HG03135 (cell line): Measurements from ENCODE around the gene AGBL3.

Experiments
- ATAC-seq: cut with Tn5 transposase; IDR thresholded peaks from one replicate; pipeline ENCODE4 v1.9.1; 2021; ENCODE audit warnings: mild to moderate bottlenecking, moderate library complexity; ENCODE audit not compliant: unreplicated experiment

The AGBL3 gene

DNA sequence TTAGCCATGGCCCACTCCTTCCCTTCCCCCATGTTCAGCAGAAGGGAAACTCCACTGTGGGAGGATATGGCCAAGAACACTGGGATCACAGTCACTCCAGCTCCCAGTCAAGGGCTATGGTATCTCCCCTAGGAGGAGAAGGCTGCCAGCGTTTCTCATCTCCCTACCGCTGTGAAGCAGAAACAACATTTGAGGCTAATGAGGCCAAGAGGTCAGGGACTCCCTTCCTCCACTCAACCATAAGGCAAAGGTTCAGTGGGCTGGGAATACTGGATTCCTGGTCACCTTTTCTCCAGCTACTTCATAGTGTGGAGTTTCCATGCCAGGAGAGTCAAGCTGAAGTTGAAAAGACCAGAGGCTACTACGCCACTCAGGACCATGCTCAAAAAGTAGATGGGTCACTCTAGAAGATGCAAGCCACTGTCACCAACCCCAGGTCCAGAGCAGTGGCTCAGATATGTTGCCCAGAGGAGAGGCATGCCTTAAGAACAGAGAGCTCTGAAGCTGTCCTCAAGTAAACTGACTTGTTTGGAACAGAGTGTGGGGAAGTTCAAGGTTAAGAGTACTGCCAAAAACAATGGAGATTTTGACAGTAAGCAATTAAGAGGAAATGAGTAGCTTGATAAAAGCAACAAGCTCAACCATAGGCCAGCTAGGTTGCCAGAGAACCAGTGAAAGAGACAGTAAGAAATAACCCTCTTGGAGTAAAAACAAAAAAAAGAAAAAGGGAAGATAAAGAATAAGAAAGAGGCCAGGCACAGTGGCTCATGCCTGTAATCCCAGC is 157.8 kb downstream of the AGBL3 start:
- ATAC-seq, result no peak

DNA sequence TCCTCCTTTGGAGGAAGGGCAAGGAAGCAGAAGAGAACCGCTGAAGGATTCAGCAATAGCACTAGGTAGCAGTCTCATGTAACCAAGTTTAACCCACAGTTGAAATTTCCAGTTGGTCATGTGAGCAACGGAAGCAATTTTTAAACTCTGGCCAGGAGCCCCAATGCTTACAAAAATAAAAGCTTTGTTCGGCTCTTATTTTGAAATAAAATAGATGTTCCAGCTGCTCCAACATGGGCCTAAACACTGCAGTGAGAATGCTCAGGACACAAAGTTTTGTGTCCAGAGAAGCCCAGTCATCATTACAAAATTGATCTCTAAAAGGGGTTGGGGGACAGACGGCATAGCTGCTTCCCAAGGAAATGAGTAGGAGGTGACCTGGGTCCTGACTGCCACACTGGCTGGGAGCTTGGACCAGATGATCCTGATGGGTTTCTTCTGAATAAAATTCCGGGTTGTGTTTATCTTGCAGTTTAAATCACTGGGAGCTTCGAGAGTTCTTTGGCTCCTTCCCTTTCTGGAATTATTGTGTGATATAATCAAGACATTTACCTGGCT is 161.1 kb downstream of the AGBL3 start:
- ATAC-seq, result peak; percentile 20

DNA sequence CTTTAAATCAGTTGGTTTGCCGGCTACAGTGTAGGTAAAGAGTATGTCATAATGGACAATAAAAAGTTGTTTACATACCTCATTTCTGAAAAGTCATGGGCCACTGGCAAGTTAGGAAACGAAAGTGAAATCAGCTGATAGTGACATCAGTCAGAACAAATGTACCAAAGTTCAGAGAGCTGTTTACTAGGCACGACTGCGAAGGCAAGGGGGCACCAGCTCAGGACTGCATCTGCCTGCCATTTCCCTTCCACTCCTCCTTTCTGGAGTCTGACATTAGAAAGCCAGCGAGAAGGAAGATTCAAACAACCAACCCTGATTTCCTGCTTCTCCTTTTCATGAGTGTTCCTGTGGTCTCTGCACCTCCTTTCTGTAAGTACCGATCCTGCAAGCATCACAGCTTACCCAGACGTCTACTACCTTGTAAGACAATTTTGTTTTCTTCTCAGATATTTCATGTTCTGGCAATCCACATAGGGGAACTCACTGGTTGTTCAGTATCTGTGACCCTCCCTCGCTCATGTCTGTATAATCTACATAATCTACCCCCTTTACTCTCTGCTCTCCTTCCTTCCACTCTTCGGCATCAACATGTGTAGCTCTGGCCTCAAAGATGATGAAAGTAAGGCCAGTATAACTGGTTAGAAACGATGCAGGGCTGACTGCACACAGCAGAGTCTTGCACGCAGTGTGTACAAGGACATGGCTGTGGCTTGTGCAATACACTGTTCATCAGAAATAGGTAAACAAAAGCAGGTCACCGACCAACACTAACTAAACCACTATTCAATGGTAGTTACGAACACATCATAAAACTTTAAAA is 161.8 kb downstream of the AGBL3 start, which contains the start of gene TMEM140:
Gene TMEM140 (plus strand): TSS at position 174 of the 823 bp plus-strand sequence. CDS start 16,370 bp downstream, outside the sequence.
- peak; percentile 72 for ATAC-seq

GRCh38 chr7:135150072-135150782 is 163.9 kb downstream of the AGBL3 start:
- ATAC-seq, result no peak

DNA sequence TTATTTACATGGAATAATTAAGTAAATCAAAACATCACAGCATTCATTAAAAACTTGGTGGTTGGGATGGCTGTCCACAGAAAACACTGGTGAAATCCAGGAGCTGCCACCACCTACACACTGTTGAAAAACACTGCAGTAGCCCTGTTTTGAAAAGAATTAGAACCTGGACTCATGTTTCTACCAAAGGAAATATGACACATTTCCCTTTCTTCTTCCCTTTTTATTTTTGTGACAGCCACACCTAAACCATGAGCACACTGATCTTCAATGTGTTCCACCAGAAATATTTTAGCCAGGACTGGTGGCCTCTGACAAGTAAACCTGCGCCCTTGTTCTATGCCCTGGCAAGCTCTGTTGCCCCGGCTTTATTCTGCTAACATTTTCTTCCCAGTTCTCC is 164.8 kb downstream of the AGBL3 start:
- ATAC-seq, result no peak

GRCh38 chr7:135151533-135151932 is 165.2 kb downstream of the AGBL3 start:
- no peak for ATAC-seq

DNA sequence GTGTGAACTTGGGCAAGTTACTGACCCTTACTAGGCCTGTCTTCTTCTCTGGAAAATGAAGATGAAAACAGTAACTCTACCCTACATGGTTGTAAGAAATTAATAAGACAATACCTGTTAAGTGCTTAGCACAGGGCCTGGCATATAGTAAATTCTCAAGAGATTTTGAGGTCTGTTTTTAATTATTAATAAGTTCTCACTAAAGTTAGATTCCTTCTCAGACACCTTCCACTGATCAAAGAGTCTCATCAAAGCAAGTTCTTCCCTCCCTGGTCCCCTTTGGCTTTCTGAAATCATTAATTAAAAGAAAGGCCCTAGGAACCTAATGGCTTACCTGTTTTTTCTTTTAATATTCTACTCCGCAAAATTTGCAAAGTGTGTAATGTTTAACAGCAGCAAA is 166.1 kb downstream of the AGBL3 start:
- ATAC-seq, result no peak

DNA sequence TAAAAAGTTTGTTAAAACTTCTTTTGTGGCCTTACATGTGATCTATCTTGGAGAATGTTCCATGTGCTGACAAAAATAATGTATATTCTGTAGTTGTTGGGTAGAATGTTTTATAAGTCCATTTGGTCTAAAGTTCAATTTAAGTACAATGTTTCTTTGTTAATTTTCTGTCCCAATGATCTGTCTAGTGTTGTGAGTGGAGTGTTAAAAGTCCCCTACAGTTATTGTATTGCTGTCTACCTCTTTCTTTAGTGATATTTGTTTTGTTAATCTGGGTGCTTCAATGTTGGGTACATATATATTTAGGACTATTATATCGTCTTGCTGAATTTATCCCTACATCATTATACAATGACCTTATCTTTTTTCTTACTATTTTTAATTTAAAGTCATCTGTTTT is 168.4 kb downstream of the AGBL3 start:
- ATAC-seq, result no peak

- no peak for ATAC-seq
These were observed 170.0 kb downstream of the AGBL3 start for GRCh38 chr7:135156290-135156689.

DNA sequence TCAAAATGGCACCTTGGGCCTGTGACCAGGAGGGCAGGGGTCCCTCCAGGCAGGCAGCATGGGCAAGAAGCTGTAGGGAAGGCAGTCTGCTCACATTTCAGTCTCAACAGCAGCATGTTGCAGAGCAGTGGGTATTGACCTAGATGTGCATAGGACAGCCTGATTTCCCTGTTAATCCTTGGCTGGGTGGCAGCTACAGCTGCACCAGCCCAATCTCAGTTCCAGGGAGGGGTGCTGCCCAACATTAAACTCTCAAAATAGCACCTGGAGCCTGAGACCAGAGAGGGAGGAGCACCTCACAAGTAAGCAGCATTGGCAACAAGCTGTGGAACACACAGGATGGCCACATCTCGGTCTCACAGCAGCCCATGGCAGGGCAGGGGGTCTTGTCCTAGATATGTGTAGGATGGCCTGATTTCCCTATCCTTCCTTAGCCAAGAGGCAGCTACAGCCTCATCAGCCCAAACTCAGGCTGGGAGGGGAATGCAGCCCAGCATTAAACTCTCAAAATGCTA is 171.9 kb downstream of the AGBL3 start:
- ATAC-seq, result no peak

DNA sequence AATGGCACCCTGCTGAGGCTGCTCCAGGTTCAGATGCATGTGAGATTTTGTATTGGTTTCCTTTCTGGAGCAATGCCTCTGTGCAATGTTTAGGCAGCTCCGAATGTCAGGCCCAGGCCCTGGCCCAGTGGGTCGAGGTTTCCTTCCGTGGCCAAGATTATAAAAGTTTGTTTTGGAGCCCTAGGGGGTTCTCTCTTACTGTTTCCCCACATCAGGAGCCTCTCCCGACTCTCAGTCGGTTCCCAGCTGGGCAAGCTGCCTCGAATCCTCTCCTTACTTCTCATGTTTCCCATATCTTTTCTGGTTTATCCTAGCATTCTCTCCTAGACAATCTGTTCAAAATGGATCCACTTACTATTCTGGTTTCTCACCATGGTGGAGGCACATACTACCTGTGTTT is 172.6 kb downstream of the AGBL3 start:
- no peak for ATAC-seq

DNA sequence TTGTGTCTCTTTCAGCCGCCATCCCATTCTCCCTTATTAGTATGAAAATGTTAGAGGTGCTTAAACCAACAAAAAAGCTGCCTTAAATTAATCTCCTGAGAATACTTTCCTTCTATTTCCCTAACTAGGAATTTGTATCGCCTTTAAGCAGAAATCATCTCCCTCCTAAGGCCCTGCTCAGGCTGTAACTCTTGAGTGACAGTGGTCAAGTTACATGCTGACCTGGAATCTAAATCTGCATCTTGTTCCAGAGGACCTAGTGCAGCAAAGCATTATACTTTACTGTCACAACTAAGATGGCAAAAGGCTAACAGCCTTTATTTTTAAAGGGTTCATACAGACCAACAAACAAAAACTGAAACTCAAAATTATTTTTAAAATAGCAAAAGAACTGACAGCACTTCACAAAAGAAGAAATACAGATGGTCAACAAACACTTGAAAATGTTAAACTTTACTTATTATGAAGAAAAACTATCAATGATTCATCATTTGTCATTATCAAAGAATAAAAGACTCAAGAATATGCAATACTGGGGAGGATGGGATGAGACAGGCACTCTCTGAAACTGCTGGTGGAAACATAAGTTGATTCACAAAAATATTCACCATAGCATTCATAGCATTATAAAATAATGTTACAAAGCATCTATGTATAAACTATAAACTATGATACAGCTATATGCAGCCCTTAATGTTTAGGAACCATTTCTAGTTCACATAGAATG is 173.2 kb downstream of the AGBL3 start:
- no peak for ATAC-seq

DNA sequence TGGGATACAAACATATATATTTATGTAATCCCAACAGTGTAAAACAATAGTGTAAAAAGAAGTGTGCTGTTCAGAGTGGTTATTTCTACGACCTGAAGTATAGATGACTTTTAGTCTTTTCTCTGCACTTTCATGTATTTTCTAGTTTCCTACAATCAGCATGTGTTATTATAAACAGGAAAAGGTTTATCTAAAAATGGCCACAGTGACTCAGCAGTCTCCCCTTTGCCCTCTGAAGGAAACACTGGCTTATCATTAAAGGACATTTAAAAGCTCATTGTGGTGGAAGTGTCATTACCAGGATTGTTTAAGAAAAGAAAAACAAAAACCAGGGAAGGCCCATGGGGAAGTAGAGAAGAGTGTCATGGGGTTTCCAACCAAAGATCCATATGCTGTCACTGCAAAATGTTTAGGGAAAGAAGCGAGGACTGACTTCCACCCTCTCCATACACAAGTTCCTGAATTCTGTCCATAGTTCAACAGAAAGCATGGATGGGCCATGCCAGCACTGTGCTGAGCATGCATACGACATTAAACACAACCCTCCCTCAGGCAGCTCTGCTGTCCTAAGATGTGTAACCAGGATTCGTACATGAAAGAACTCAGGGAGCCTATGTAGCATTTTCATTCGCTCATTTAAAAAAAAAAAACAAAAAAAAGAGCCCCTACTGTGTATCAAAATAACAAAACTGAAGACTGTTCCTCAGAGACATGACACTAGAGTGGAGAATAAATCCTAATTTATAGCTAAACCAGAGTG is 174.0 kb downstream of the AGBL3 start:
- ATAC-seq, result no peak

DNA sequence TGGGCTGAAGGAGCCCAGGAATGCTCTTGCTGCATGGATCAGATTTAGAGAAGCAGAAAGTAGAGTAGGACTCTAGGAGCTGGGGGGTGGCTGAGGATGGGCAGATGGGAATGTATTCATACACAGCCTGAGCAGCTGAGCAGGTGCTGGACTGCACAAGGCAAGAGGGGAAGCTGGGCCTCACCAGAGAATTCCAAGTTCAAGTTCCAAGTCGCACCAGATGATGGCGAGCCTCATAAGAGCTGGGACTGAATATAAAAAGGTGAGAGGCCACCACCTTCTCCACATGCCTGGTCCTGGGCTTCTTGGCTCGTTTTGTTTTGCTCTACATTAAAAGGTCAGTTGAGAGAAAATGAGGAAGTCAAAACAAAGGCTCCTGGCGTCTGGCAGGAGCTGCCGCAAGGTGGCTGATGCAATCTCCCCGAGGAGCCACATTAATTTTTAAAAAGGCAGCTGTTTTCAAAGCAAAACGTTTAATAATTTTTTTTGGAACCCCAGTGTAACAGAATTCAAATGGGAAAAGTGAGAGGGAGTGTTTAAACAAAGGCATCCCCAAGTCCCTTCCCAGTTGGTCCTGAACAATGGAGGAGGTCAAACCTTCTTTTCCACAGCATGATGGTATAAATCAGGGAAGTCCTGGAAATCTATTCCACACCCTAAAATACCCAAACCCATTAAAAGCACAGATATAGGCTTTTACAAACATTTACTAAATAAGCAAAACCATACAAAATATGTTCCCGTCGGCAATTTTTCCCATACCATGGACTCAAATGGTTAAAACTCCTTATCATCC is 174.7 kb downstream of the AGBL3 start:
- no peak for ATAC-seq

- no peak for ATAC-seq
These were observed 175.4 kb downstream of the AGBL3 start for GRCh38 chr7:135161669-135162068.

DNA sequence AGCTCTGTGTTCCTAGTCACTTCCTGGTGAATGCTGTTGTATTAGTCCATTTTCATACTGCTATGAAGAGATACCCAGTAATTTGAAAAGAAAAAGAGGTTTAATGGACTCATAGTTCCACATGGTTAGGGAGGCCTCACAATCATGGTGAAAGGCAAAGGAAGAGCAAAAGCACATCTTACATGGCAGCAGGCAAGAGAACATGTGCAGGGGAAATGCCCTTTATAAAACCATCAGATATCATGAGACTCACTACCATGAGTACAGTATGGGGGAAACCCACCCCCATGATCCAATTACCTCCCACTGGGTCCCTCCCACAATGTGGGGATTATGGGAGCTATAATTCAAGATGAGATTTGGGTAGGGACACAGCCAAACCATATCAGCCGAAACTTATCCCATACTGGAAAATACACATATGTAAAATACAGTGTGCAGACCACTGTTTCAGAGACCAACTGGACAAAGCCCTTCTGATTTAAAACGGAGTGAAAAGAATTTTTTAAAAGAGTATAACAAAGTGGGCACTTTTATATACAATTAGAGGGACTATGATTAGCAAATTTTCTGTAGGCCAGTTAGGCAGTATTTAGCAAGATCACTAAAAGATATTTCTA is 176.2 kb downstream of the AGBL3 start:
- ATAC-seq, result no peak

DNA sequence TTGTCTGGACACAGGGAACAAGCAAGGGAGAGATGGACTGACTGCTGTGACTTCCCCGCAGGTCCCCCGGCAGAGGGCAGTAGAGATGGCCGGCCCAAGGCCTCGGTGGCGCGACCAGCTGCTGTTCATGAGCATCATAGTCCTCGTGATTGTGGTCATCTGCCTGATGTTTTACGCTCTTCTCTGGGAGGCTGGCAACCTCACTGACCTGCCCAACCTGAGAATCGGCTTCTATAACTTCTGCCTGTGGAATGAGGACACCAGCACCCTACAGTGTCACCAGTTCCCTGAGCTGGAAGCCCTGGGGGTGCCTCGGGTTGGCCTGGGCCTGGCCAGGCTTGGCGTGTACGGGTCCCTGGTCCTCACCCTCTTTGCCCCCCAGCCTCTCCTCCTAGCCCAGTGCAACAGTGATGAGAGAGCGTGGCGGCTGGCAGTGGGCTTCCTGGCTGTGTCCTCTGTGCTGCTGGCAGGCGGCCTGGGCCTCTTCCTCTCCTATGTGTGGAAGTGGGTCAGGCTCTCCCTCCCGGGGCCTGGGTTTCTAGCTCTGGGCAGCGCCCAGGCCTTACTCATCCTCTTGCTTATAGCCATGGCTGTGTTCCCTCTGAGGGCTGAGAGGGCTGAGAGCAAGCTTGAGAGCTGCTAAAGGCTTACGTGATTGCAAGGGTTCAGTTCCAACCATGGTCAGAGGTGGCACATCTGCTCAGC is 178.2 kb downstream of the AGBL3 start:
- no peak for ATAC-seq

GRCh38 chr7:135165862-135166261 is 179.6 kb downstream of the AGBL3 start:
- ATAC-seq, result no peak
